Vagina (tissue), 2 donors: Measurements from ENCODE around the gene PIEZO2.

Experiments used
- CTCF ChIP-seq, 3 experiments: fragments of 450-650 bp in 2 of 3; fragments of 200-600 bp in 1 of 3; sonication (generic) in 1 of 3; IDR thresholded peaks; one replicate each; pipeline ENCODE4 v1.5.1; 2017 to 2019; ENCODE audit warnings: antibody characterized with exemption in 3 of 3, mild to moderate bottlenecking in 2 of 3, moderate library complexity in 2 of 3
- POLR2A ChIP-seq, 2 donors: fragments of 450-650 bp; IDR thresholded peaks; one replicate each; pipeline ENCODE4 v1.6.1; 2017; ENCODE audit warnings: antibody characterized with exemption in 2 of 2, mild to moderate bottlenecking in 2 of 2, moderate library complexity in 2 of 2

DNA sequence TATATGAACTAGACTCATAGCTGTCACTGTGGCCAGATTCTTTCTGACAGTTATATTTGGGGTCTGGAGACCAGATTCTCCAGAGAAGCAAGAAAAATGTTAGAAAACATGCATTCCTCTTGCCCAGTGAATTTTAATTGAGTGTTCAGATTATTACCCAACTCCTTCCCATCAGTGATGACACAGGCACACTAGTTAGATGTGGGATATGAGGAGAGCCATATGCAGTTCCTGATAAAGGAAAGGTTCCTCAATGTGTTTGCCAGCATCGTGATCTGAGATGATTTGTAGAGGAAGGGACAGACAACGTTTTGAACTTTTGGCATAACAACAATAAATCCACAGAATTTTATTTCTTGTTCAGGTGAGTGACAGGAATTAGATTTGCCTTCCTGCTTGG, 308.6 kb downstream of the PIEZO2 start:
- TF ChIP-seq CTCF (IDR thresholded peaks at IDR 0.05) (no peak), POLR2A (IDR thresholded peaks at IDR 0.05) (no peak)
